H1 (cell line): ENCODE data around the gene ITIH6. TPM values are rescaled to one million over a fixed set of nuclear protein-coding genes. Genes with fewer than 3 reads are reported as not detected.
A peak's percentile ranks its signal among the peaks of the same experiment; 100 is the strongest.

Experiments
- CTCF ChIA-PET: fragments of 300-600 bp; sonication (Branson Sonifier 250); formaldehyde crosslinking; loops from one replicate; lab custom pipeline; 2021; ENCODE audit not compliant: partially characterized antibody; lab: Charles Lee
- POLR2A ChIA-PET: fragments of 300-600 bp; sonication (Branson Sonifier 250); formaldehyde crosslinking; loops from one replicate; lab custom pipeline; 2021; ENCODE audit warnings: inconsistent platforms; ENCODE audit not compliant: partially characterized antibody; lab: Charles Lee
- DNase-seq, 2 experiments: peaks; one replicate each; pipeline versions ENCODE4 v3.0.0 to v3.0.0-alpha.2; 2010 to 2022; ENCODE audit warnings: low spot score in 2 of 2, low read depth in 1 of 2, mixed read lengths in 1 of 2
- FAIRE-seq: peaks from 2 replicates; lab custom pipeline; 2011; peaks lifted over from hg19 to GRCh38; lab: Jason Lieb, UNC
- H2AFZ ChIP-seq: 2 replicates; pipeline ENCODE4 v1.8.1; 2012; ENCODE audit warnings: low read length, inconsistent platforms
- H2AK5ac ChIP-seq: 2 replicates; pipeline ENCODE4 v1.6.1; 2013; ENCODE audit warnings: low read depth, low read length
- H2BK120ac ChIP-seq: replicated peaks from 2 replicates; pipeline ENCODE3; 2013; ENCODE audit warnings: low read depth, low read length, inconsistent platforms
- H2BK12ac ChIP-seq: 2 replicates; pipeline ENCODE4 v1.6.1; 2013; ENCODE audit warnings: low read depth, low read length
- H2BK15ac ChIP-seq: 2 replicates; pipeline ENCODE4 v1.6.1; 2013; ENCODE audit warnings: low read length
- H2BK20ac ChIP-seq: 2 replicates; pipeline ENCODE4 v1.6.1; 2013; ENCODE audit warnings: low read length
- H2BK5ac ChIP-seq: 2 replicates; pipeline ENCODE4 v1.6.1; 2013; ENCODE audit warnings: low read depth, low read length
- H3K14ac ChIP-seq: 2 replicates; pipeline ENCODE4 v1.6.1; 2013; ENCODE audit warnings: inconsistent platforms; ENCODE audit not compliant: insufficient read length
- H3K18ac ChIP-seq: 2 replicates; pipeline ENCODE4 v1.6.1; 2013; ENCODE audit warnings: low read length; ENCODE audit errors: extremely low read depth
- H3K23ac ChIP-seq: 2 replicates; pipeline ENCODE4 v1.6.1; 2013; ENCODE audit warnings: inconsistent platforms; ENCODE audit not compliant: insufficient read length
- H3K23me2 ChIP-seq: 2 replicates; pipeline ENCODE4 v1.6.1; 2013; ENCODE audit warnings: low read depth, low read length
- H3K27ac ChIP-seq: 2 replicates; pipeline ENCODE4 v1.6.1; 2011; ENCODE audit warnings: low read depth, low read length, inconsistent platforms
- H3K27me3 ChIP-seq, 4 experiments: replicated peaks in 1 of 4; 1 replicate in 1 of 4; 2 replicates in 3 of 4; pipeline versions ENCODE4 v1.6.1 to v1.8.1; 2011 to 2013; ENCODE audit warnings: low read length in 3 of 4, mild to moderate bottlenecking in 3 of 4, inconsistent platforms in 2 of 4, mixed read lengths in 2 of 4, moderate library complexity in 1 of 4; ENCODE audit not compliant: control insufficient read depth in 3 of 4, insufficient read depth in 3 of 4; ENCODE audit errors: extremely low read depth in 1 of 4
- H3K36me3 ChIP-seq, 4 experiments: 2 replicates each; pipeline versions ENCODE4 v1.6.1 to v1.8.1; 2011 to 2013; ENCODE audit warnings: mild to moderate bottlenecking in 4 of 4, low read length in 3 of 4, moderate library complexity in 2 of 4, control low read depth in 1 of 4, inconsistent platforms in 1 of 4; ENCODE audit not compliant: insufficient read depth in 4 of 4, control insufficient read depth in 2 of 4
- H3K4ac ChIP-seq: replicated peaks from 2 replicates; pipeline ENCODE3; 2013; ENCODE audit warnings: low read length, low read depth, mixed read lengths, inconsistent platforms; ENCODE audit not compliant: insufficient read length
- H3K4me1 ChIP-seq, 4 experiments: replicated peaks in 1 of 4; 1 replicate in 1 of 4; 2 replicates in 3 of 4; pipeline versions ENCODE4 v1.6.1 to v1.8.1; 2011 to 2013; ENCODE audit warnings: low read length in 3 of 4, inconsistent platforms in 2 of 4, mixed read lengths in 1 of 4; ENCODE audit not compliant: insufficient read depth in 4 of 4, control insufficient read depth in 3 of 4
- H3K4me2 ChIP-seq, 2 experiments: 2 replicates each; pipeline versions ENCODE4 v1.6.1 to v1.8.1; 2011 to 2013; ENCODE audit warnings: low read depth in 2 of 2, low read length in 2 of 2, control low read depth in 1 of 2, inconsistent platforms in 1 of 2, mild to moderate bottlenecking in 1 of 2; ENCODE audit not compliant: insufficient read depth in 1 of 2
- H3K4me3 ChIP-seq, 4 experiments: fragments of 200-600, 300-600 bp in 1 of 4; sonication (generic), shearing (Covaris generic), sonication (Bioruptor Twin) in 1 of 4; 2 replicates each; pipeline versions ENCODE4 v1.5.1 to v1.8.1; 2011 to 2016; ENCODE audit warnings: low read length in 4 of 4, low read depth in 3 of 4, control low read depth in 2 of 4, inconsistent platforms in 2 of 4, mild to moderate bottlenecking in 2 of 4, mixed read lengths in 1 of 4, moderate library complexity in 1 of 4; ENCODE audit not compliant: insufficient read depth in 2 of 4; ENCODE audit errors: extremely low read depth in 1 of 4
- H3K56ac ChIP-seq: replicated peaks from 2 replicates; pipeline ENCODE3; 2013; ENCODE audit warnings: low read depth, mild to moderate bottlenecking, mixed read lengths, low read length, inconsistent platforms; ENCODE audit not compliant: insufficient read length
- H3K79me1 ChIP-seq: 2 replicates; pipeline ENCODE4 v1.6.1; 2013; ENCODE audit warnings: low read depth, low read length, control low read depth
- H3K79me2 ChIP-seq, 2 experiments: 2 replicates each; pipeline versions ENCODE4 v1.6.1 to v1.8.1; 2012 to 2013; ENCODE audit warnings: low read length in 2 of 2, mild to moderate bottlenecking in 2 of 2, inconsistent platforms in 1 of 2; ENCODE audit not compliant: insufficient read depth in 2 of 2, control insufficient read depth in 1 of 2
- H3K9ac ChIP-seq, 4 experiments: replicated peaks in 1 of 4; 1 replicate in 1 of 4; 2 replicates in 3 of 4; pipeline versions ENCODE4 v1.6.1 to v1.8.1; 2011 to 2013; ENCODE audit warnings: low read depth in 3 of 4, low read length in 3 of 4, control low read depth in 2 of 4, mild to moderate bottlenecking in 2 of 4, moderate library complexity in 2 of 4, inconsistent platforms in 1 of 4; ENCODE audit errors: extremely low read depth in 1 of 4
- H3K9me3 ChIP-seq, 2 experiments: 2 replicates each; pipeline versions ENCODE4 v1.6.1 to v1.8.1; 2012 to 2013; ENCODE audit warnings: mild to moderate bottlenecking in 2 of 2, moderate library complexity in 2 of 2, control low read depth in 1 of 2, inconsistent platforms in 1 of 2, low read depth in 1 of 2, low read length in 1 of 2, mixed read lengths in 1 of 2; ENCODE audit not compliant: insufficient read depth in 2 of 2
- H4K20me1 ChIP-seq, 2 experiments: replicated peaks in 1 of 2; 2 replicates each; pipeline versions ENCODE3 to v1.8.1; 2011 to 2013; ENCODE audit warnings: inconsistent platforms in 2 of 2, low read length in 2 of 2, mild to moderate bottlenecking in 1 of 2; ENCODE audit not compliant: insufficient read depth in 2 of 2, control insufficient read depth in 1 of 2
- H4K5ac ChIP-seq: 2 replicates; pipeline ENCODE4 v1.6.1; 2013; ENCODE audit warnings: low read length, low read depth, mixed read lengths, inconsistent platforms; ENCODE audit not compliant: insufficient read length
- H4K8ac ChIP-seq: 2 replicates; pipeline ENCODE4 v1.8.0; 2013; ENCODE audit warnings: mild to moderate bottlenecking, moderate library complexity, low read length, inconsistent platforms; ENCODE audit not compliant: insufficient read depth; ENCODE audit errors: extremely low read depth
- H4K91ac ChIP-seq: replicated peaks from 2 replicates; pipeline ENCODE3; 2013; ENCODE audit warnings: low read length, mixed read lengths, inconsistent platforms; ENCODE audit not compliant: insufficient read length
- EP300 ChIP-seq, 2 experiments: IDR thresholded peaks; 1 replicate in 1 of 2; 2 replicates in 1 of 2; pipeline ENCODE4 v1.6.1; 2011 to 2012; ENCODE audit warnings: low read depth in 2 of 2, low read length in 2 of 2, mild to moderate bottlenecking in 2 of 2, borderline replicate concordance in 1 of 2, inconsistent platforms in 1 of 2, moderate library complexity in 1 of 2
- JUND ChIP-seq: IDR thresholded peaks from 2 replicates; pipeline ENCODE4 v1.6.1; 2011; ENCODE audit warnings: mild to moderate bottlenecking, improper control_type of control experiment, low read length
- polyA plus RNA-seq, 7 experiments: library from polyadenylated mRNA; depleted of rRNA in 3 of 7; stranded (reverse) in 5 of 7; unstranded in 2 of 7; fragments of >200 nt in 5 of 7; fragments of 200-250 nt in 2 of 7; gene quantifications; 1 replicate in 5 of 7; 2 replicates in 1 of 7; 4 replicates in 1 of 7; pipeline versions ENCODE4 v1.2.1 to v1.2.3, GENCODE V29; 2011 to 2013; ENCODE audit warnings: missing spikeins in 2 of 7, mixed read lengths in 2 of 7
- total RNA-seq: library from RNA; stranded (reverse); fragmentation: NEBNext Ultra II Directional; extraction: Animal tissue kit (Norgen Biotek cat#: 25700); gene quantifications from 2 replicates; pipeline ENCODE4 v1.2.1, GENCODE V29; 2021

ITIH6 gene
- total and polyA plus RNA-seq, 2 of the 8 experiments (the other 6 are each of a cell fraction or from before 2014, with no cell fraction given): 0.02 TPM; not detected in 1

DNA sequence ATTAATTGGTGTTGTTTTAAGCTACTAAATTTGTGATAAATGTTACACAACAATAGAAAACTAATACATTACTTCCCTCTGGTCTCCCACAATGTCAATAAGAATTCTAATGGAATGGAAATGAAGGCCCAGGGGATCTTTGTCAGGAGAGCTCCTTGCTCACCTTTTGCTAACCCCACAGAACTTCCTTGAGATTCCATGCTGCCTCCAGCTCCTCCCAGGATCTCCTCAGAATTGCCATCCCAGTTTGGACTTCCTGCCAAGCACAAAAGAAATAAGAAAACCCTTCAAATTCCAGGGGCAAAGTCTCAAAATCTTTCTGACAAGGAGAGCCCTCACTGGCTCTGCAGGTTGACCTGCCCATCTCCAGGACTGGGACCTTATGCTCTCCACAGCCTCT lies 43.2 kb downstream of the ITIH6 start:
- Histone ChIP-seq H4K5ac (no peak overlapping the region), H3K23ac (no peak overlapping the region), H4K20me1 (no peaks in the 10 kb centered on the region), H3K9ac (no peak overlapping the region), H3K36me3 (no peaks in the 10 kb centered on the region), H3K18ac (no peak overlapping the region), H2AFZ (peak overlapping the region; percentile 62; the same call in 1 of the 2 replicates), H3K9me3 (no peaks in the 10 kb centered on the region), H2BK12ac (no peak overlapping the region), H4K8ac (no peak overlapping the region), H3K14ac (no peak overlapping the region), H4K91ac (no peak overlapping the region), H3K79me1 (no peaks in the 10 kb centered on the region), H2BK5ac (no peak overlapping the region), H3K27ac (no peak overlapping the region), H2BK20ac (no peak overlapping the region), H3K79me2 (no peaks in the 10 kb centered on the region), H3K4me1 (peaks cover 0 to 3% (median 0%) of the 10 kb centered on the region in 4 experiments; a peak in 1 of 7 replicates), H3K4me3 (no peak overlapping the region), H3K56ac (no peak overlapping the region), H2BK120ac (no peak overlapping the region), H3K23me2 (no peaks in the 10 kb centered on the region), H3K4ac (no peak overlapping the region), H3K27me3 (no peaks in the 10 kb centered on the region), H3K4me2 (0 out of 4 replicates have a peak overlapping the region, but pooled peaks of 1 of the 2 experiments have one; percentile 13), H2AK5ac (no peak overlapping the region), H2BK15ac (no peak overlapping the region)
- POLR2A ChIA-PET: interaction anchor here (0.9 to 1.4 kb wide), 2 partner anchors 8 to 15 kb away, joined by 3 read pairs; no protein-coding TSS in a partner anchor
- CTCF ChIA-PET: interaction anchor here (0.6 to 1.2 kb wide), 2 partner anchors 71 to 990 kb away, joined by 3 to 4 read pairs; no protein-coding TSS in a partner anchor
- no peak for TF ChIP-seq JUND
- TF ChIP-seq EP300 (IDR thresholded peaks at IDR 0.05; ENCODE audit: borderline replicate concordance in 1 of 2, low read depth in 2 of 2, low read length in 2 of 2): no peak
- FAIRE-seq (peak; percentile 85), DNase-seq (no peak)
